H1 (cell line): Measurements from ENCODE around the gene SMARCA4. TPM values are rescaled to one million over a fixed set of nuclear protein-coding genes. Genes with fewer than 3 reads are reported as not detected.

Experiments used
- GABPA ChIP-seq: IDR thresholded peaks from 2 replicates; pipeline ENCODE4 v1.6.1; 2011; ENCODE audit warnings: mild to moderate bottlenecking, low read length, moderate library complexity, borderline replicate concordance; ENCODE audit not compliant: insufficient read depth
- polyA plus RNA-seq, 7 experiments: library from polyadenylated mRNA; depleted of rRNA in 3 of 7; stranded (reverse) in 5 of 7; unstranded in 2 of 7; fragments of >200 nt in 5 of 7; fragments of 200-250 nt in 2 of 7; gene quantifications; 1 replicate in 5 of 7; 2 replicates in 1 of 7; 4 replicates in 1 of 7; pipeline versions ENCODE4 v1.2.1 to v1.2.3, GENCODE V29; 2011 to 2013; ENCODE audit warnings: missing spikeins in 2 of 7, mixed read lengths in 2 of 7
- total RNA-seq: library from RNA; stranded (reverse); fragmentation: NEBNext Ultra II Directional; extraction: Animal tissue kit (Norgen Biotek cat#: 25700); gene quantifications from 2 replicates; pipeline ENCODE4 v1.2.1, GENCODE V29; 2021
- TF ChIP-seq, protein P1 (sequence below): fragments of 300-600 bp; sonication (generic); IDR thresholded peaks from 2 replicates; pipeline ENCODE4 v1.7.1; 2012; ENCODE audit warnings: low read length, moderate library complexity, mild to moderate bottlenecking, inconsistent platforms; ENCODE audit not compliant: insufficient replicate concordance

Gene SMARCA4
- total and polyA plus RNA-seq, 2 of the 8 experiments (the other 6 are each of a cell fraction or from before 2014, with no cell fraction given), result 86.4 to 263 TPM

DNA sequence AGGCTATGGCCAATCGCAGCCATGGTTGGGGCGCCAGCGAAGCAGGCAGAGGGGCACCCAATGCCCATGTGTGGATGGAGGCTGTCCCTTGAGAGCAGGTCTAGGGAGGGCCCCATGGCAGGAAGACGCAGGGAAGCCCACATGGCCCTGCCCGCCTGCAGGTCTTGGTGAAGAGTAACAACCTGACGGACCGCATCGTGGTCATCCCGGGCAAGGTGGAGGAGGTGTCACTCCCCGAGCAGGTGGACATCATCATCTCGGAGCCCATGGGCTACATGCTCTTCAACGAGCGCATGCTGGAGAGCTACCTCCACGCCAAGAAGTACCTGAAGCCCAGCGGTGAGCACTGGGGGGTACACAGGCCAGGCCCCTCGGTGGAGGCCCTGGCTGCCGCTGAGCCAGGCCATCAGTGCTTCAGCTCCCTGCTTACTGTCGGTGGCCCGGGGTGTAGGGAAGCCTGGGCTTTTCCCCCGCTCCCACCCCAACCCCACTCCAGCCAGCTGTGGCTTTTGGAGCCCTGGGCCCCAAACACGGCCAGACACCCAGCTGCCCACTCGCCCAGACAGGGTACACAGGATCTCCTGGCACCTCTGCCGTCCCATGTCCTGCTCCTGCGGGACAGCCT is 47.0 kb upstream of the SMARCA4 start (continued):
- TF ChIP-seq, protein P1, sequence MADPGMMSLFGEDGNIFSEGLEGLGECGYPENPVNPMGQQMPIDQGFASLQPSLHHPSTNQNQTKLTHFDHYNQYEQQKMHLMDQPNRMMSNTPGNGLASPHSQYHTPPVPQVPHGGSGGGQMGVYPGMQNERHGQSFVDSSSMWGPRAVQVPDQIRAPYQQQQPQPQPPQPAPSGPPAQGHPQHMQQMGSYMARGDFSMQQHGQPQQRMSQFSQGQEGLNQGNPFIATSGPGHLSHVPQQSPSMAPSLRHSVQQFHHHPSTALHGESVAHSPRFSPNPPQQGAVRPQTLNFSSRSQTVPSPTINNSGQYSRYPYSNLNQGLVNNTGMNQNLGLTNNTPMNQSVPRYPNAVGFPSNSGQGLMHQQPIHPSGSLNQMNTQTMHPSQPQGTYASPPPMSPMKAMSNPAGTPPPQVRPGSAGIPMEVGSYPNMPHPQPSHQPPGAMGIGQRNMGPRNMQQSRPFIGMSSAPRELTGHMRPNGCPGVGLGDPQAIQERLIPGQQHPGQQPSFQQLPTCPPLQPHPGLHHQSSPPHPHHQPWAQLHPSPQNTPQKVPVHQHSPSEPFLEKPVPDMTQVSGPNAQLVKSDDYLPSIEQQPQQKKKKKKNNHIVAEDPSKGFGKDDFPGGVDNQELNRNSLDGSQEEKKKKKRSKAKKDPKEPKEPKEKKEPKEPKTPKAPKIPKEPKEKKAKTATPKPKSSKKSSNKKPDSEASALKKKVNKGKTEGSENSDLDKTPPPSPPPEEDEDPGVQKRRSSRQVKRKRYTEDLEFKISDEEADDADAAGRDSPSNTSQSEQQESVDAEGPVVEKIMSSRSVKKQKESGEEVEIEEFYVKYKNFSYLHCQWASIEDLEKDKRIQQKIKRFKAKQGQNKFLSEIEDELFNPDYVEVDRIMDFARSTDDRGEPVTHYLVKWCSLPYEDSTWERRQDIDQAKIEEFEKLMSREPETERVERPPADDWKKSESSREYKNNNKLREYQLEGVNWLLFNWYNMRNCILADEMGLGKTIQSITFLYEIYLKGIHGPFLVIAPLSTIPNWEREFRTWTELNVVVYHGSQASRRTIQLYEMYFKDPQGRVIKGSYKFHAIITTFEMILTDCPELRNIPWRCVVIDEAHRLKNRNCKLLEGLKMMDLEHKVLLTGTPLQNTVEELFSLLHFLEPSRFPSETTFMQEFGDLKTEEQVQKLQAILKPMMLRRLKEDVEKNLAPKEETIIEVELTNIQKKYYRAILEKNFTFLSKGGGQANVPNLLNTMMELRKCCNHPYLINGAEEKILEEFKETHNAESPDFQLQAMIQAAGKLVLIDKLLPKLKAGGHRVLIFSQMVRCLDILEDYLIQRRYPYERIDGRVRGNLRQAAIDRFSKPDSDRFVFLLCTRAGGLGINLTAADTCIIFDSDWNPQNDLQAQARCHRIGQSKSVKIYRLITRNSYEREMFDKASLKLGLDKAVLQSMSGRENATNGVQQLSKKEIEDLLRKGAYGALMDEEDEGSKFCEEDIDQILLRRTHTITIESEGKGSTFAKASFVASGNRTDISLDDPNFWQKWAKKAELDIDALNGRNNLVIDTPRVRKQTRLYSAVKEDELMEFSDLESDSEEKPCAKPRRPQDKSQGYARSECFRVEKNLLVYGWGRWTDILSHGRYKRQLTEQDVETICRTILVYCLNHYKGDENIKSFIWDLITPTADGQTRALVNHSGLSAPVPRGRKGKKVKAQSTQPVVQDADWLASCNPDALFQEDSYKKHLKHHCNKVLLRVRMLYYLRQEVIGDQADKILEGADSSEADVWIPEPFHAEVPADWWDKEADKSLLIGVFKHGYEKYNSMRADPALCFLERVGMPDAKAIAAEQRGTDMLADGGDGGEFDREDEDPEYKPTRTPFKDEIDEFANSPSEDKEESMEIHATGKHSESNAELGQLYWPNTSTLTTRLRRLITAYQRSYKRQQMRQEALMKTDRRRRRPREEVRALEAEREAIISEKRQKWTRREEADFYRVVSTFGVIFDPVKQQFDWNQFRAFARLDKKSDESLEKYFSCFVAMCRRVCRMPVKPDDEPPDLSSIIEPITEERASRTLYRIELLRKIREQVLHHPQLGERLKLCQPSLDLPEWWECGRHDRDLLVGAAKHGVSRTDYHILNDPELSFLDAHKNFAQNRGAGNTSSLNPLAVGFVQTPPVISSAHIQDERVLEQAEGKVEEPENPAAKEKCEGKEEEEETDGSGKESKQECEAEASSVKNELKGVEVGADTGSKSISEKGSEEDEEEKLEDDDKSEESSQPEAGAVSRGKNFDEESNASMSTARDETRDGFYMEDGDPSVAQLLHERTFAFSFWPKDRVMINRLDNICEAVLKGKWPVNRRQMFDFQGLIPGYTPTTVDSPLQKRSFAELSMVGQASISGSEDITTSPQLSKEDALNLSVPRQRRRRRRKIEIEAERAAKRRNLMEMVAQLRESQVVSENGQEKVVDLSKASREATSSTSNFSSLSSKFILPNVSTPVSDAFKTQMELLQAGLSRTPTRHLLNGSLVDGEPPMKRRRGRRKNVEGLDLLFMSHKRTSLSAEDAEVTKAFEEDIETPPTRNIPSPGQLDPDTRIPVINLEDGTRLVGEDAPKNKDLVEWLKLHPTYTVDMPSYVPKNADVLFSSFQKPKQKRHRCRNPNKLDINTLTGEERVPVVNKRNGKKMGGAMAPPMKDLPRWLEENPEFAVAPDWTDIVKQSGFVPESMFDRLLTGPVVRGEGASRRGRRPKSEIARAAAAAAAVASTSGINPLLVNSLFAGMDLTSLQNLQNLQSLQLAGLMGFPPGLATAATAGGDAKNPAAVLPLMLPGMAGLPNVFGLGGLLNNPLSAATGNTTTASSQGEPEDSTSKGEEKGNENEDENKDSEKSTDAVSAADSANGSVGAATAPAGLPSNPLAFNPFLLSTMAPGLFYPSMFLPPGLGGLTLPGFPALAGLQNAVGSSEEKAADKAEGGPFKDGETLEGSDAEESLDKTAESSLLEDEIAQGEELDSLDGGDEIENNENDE, result no peak
- TF ChIP-seq GABPA, result no peak
